ENCODE results near the gene CCL8.

GRCh38 chr17:34287875-34288274 lies 31.4 kb upstream of the CCL8 start:
- TF ChIP-seq BHLHE40 (IDR thresholded peaks at IDR 0.05; ENCODE audit: borderline replicate concordance): no peak
- TF ChIP-seq PKNOX1 (IDR thresholded peaks at IDR 0.05): no peak
- no peak for TF ChIP-seq TARDBP (IDR thresholded peaks at IDR 0.05)
- no peak for TF ChIP-seq LEF1 (IDR thresholded peaks at IDR 0.05; ENCODE audit: borderline replicate concordance)
- TF ChIP-seq ELF4 (IDR thresholded peaks at IDR 0.05): no peak
- no peak for TF ChIP-seq SP1 (IDR thresholded peaks at IDR 0.05)
- TF ChIP-seq ARNT (IDR thresholded peaks at IDR 0.05): no peak
- TF ChIP-seq FOXM1 (IDR thresholded peaks at IDR 0.05; ENCODE audit: borderline replicate concordance): no peak
- TF ChIP-seq FOXK2 (IDR thresholded peaks at IDR 0.05): no peak
